Astrocyte (in vitro differentiated cells and primary cell): ENCODE measurements around the gene MEIKIN.
"Not testable (repeated sequence)": the region's sequence is repeated elsewhere in the genome, so short reads cannot be mapped to it uniquely, and the experiment has no call there.

ENCODE experiments used
- EZH2 ChIP-seq: IDR thresholded peaks from 2 replicates; pipeline ENCODE4 v1.6.1; 2012; ENCODE audit warnings: mild to moderate bottlenecking, low read length, inconsistent platforms; ENCODE audit not compliant: insufficient read depth
- TF ChIP-seq, protein P1 (sequence below): IDR thresholded peaks from 2 replicates; pipeline ENCODE4 v1.5.1; 2011; ENCODE audit warnings: low read depth, mild to moderate bottlenecking, inconsistent platforms, low read length, moderate library complexity; ENCODE audit not compliant: insufficient read depth

GRCh38 chr5:131778141-131778540 is 167.3 kb downstream of the MEIKIN start:
- TF ChIP-seq, protein P1, sequence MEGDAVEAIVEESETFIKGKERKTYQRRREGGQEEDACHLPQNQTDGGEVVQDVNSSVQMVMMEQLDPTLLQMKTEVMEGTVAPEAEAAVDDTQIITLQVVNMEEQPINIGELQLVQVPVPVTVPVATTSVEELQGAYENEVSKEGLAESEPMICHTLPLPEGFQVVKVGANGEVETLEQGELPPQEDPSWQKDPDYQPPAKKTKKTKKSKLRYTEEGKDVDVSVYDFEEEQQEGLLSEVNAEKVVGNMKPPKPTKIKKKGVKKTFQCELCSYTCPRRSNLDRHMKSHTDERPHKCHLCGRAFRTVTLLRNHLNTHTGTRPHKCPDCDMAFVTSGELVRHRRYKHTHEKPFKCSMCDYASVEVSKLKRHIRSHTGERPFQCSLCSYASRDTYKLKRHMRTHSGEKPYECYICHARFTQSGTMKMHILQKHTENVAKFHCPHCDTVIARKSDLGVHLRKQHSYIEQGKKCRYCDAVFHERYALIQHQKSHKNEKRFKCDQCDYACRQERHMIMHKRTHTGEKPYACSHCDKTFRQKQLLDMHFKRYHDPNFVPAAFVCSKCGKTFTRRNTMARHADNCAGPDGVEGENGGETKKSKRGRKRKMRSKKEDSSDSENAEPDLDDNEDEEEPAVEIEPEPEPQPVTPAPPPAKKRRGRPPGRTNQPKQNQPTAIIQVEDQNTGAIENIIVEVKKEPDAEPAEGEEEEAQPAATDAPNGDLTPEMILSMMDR = not testable (repeated sequence)
- TF ChIP-seq EZH2 = not testable (repeated sequence)
